Ascending aorta (tissue), 2 donors: ENCODE measurements around the gene CALML3. TPM values are rescaled to one million over a fixed set of nuclear protein-coding genes. Genes with fewer than 3 reads are reported as not detected.

ENCODE experiments used
- DNase-seq, 2 donors: peaks; one replicate each; pipeline ENCODE4 v3.0.0-alpha.2; 2019; ENCODE audit warnings: low spot score in 2 of 2
- H3K27ac ChIP-seq, 2 donors: fragments of 200-600 bp; sonication (generic); one replicate each; pipeline ENCODE4 v1.5.1; 2016 to 2017; ENCODE audit warnings: mild to moderate bottlenecking in 1 of 2
- H3K27me3 ChIP-seq: fragments of 200-600 bp; sonication (generic); one replicate; pipeline ENCODE4 v1.5.1; 2017
- H3K36me3 ChIP-seq, 2 donors: fragments of 200-600 bp; sonication (generic); one replicate each; pipeline ENCODE4 v1.5.1; 2016
- H3K4me1 ChIP-seq, 2 donors: fragments of 200-600 bp; sonication (generic); one replicate each; pipeline ENCODE4 v1.5.1; 2016 to 2017; ENCODE audit warnings: mild to moderate bottlenecking in 1 of 2
- H3K4me3 ChIP-seq, 2 donors: fragments of 200-600 bp; sonication (generic); one replicate each; pipeline ENCODE4 v1.5.1; 2016 to 2017; ENCODE audit warnings: mild to moderate bottlenecking in 1 of 2
- H3K9me3 ChIP-seq, 2 donors: fragments of 200-600 bp; sonication (generic); one replicate each; pipeline ENCODE4 v1.5.1; 2016
- CTCF ChIP-seq, 3 experiments: fragments of 200-600 bp in 2 of 3; fragments of 450-650 bp in 1 of 3; sonication (generic) in 2 of 3; IDR thresholded peaks; one replicate each; pipeline ENCODE4 v1.5.1; 2016 to 2019; ENCODE audit warnings: antibody characterized with exemption in 3 of 3, mild to moderate bottlenecking in 1 of 3, moderate library complexity in 1 of 3
- intact Hi-C: fragments of 100-400 bp; cut with DNase I; formaldehyde crosslinking; loops from one replicate; pipeline ENCODE4 v1.15.1; 2023
- total RNA-seq: library from RNA; depleted of rRNA; stranded (reverse); fragments of >200 nt; gene quantifications from one replicate; pipeline ENCODE4 v1.1.0, GENCODE V29; 2016

The CALML3 gene
- total RNA-seq, 1 donor from 2014 or later, result not detected

DNA sequence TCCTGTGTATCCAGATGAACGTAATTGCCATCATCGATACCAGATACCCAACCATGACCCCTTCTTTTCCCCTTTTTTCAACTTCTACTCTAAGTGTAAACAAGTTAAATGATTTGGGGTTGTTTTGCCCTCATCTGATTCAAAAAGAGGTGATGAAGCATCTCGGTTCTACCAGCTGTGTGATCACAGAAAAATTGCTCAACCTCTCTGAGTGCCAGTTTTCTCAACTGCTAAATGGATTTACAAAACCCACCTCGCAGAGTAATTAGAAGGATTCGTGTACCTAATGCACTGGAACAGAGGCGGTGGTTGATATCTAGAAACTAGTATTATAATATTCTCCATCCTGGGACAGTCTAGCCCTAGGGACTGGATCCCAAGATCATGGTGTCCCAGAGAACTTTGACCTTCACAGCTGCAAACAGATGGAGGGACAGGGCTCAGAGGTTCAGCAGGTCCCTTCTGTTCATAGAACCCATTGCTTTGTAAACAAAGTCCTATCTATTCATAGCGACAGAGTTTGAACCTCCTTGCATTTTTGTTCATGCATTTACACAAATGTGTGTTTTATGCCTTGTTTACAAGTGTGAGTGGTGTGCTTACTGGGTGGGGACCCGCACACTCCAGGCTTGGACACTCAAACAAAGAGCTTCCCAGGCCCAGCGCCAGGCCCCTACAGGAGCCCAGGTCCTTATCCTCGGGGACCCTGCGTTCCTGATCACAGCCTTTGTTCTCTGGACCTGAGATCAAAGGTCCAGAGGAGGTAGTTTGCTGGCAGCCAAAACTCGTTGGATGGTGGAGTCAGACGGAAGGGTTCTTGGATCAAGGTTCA, 46.4 kb downstream of the CALML3 start:
- TF ChIP-seq CTCF (IDR thresholded peaks at IDR 0.05), result no peak
- H3K9me3 ChIP-seq, result no peaks in the 10 kb centered on the region
- H3K4me1 ChIP-seq, result peaks cover 0 to 14% of the 10 kb centered on the region in 2 donors
- no peak overlapping the region for H3K4me3 ChIP-seq
- H3K27ac ChIP-seq, result no peak overlapping the region
- H3K27me3 ChIP-seq, result no peaks in the 10 kb centered on the region
- no peak for DNase-seq
- intact Hi-C loops, result no loop called here
- no peaks in the 10 kb centered on the region for H3K36me3 ChIP-seq

DNA sequence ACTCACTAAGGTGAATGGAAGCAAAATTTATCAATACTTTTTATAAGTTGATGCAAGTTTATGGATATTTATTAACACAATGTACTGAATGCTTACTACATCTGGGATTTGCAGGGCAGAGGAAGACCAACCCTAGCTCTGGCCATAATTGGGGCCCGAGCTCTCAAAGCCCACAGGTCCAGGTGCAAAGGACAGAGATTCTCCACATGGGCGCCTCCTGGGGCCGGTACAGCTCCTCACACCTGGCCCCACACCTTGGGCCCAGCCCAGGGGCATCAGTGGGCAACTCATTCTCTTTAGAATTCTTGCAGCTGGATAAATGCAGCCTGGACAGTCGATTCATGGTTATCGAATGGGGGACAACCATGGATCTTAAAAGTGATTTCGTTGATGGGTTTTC, 47.1 kb downstream of the CALML3 start:
- no peaks in the 10 kb centered on the region for H3K9me3 ChIP-seq
- no peak for TF ChIP-seq CTCF (IDR thresholded peaks at IDR 0.05)
- H3K27ac ChIP-seq, result no peak overlapping the region
- no peak overlapping the region for H3K4me3 ChIP-seq
- no peak for DNase-seq
- intact Hi-C loops, result loop anchor here (2.0 kb wide), 1 partner anchor 23 kb away; no protein-coding TSS in a partner anchor
- peaks cover 0 to 14% of the 10 kb centered on the region in 2 donors for H3K4me1 ChIP-seq
- H3K36me3 ChIP-seq, result no peaks in the 10 kb centered on the region
- no peaks in the 10 kb centered on the region for H3K27me3 ChIP-seq

DNA sequence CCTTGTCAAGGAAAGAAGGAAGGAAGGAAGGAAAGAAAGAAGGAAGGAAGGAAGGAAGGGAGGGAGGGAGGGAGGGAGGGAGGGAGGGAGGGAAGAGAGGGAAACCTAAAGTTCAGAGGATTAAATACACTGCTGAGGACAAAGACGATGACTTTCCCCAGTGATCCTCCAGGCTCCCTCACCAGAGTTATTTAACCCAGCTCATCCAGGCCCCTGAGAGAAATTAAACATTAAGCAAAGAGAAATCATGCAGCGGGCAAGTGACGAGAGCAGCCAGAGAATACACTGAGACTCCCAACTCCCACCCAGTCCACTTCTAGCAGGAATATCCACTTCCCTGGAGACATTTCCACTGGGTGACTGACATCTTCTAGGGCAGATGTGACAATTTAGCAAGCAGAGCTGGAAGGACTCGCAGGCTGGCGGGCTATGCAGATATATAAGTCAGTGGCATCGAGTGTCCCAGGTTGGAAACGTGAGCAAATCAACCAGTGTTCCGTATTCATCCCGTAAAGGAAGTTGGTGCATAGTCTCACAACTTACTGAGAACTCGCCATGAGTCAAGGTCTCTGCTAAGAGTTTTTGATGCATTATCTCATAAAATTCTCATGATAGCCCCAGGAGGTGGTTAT, 48.7 kb downstream of the CALML3 start:
- Histone ChIP-seq H3K4me3 (no peak overlapping the region), H3K27me3 (no peaks in the 10 kb centered on the region), H3K36me3 (no peaks in the 10 kb centered on the region), H3K27ac (no peak overlapping the region), H3K4me1 (peaks cover 0 to 14% of the 10 kb centered on the region in 2 donors), H3K9me3 (no peaks in the 10 kb centered on the region)
- intact Hi-C loops, result loop anchor here (2.0 kb wide), 1 partner anchor 21 kb away; no protein-coding TSS in a partner anchor
- no peak for TF ChIP-seq CTCF (IDR thresholded peaks at IDR 0.05)
- DNase-seq, result no peak

DNA sequence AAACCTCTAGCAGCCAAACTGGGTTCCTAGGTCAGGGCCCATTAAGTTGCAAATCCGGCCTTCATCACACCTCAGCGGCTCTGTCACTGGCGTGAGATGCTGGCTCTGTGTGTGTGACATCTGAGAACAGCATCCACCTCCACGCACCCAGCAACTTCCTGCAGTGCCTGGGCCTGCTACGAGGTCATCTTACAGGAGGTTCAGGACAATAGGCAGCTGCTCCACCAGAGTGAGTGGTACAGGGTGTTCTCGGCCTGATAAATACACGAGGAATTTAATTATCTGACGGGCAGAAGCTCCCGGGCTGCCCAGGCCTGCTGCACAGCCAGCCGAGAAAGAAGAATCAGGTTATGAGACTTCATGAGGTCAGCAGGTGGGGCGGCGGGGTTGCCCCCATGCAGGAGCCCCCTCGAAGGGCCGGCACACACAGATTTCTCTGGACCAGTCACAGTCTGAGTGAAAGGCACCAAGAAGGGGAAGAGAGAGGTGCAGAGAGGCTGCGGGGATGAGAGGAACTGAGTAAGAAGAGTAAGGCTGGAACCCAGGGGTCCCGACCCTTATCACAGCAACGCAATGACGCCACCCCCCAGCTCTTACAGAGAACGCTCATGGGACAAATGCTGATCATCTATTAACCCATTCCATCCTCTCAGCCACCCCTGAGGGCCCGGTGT, 49.3 kb downstream of the CALML3 start:
- TF ChIP-seq CTCF (IDR thresholded peaks at IDR 0.05), result no peak
- no peak overlapping the region for H3K4me3 ChIP-seq
- no peak for DNase-seq
- no peak overlapping the region for H3K27ac ChIP-seq
- H3K36me3 ChIP-seq, result no peaks in the 10 kb centered on the region
- H3K9me3 ChIP-seq, result no peaks in the 10 kb centered on the region
- peaks cover 0 to 14% of the 10 kb centered on the region in 2 donors for H3K4me1 ChIP-seq
- intact Hi-C loops, result loop anchor here (2.0 kb wide), 1 partner anchor 21 kb away; no protein-coding TSS in a partner anchor
- H3K27me3 ChIP-seq, result no peaks in the 10 kb centered on the region

- no peak for DNase-seq
- no peak overlapping the region for H3K27ac ChIP-seq
- H3K4me1 ChIP-seq, result peaks cover 0 to 14% of the 10 kb centered on the region in 2 donors
- H3K36me3 ChIP-seq, result no peaks in the 10 kb centered on the region
- no peaks in the 10 kb centered on the region for H3K27me3 ChIP-seq
- intact Hi-C loops, result no loop called here
- no peak for TF ChIP-seq CTCF (IDR thresholded peaks at IDR 0.05)
- no peaks in the 10 kb centered on the region for H3K9me3 ChIP-seq
- H3K4me3 ChIP-seq, result no peak overlapping the region
These were observed 49.9 kb downstream of the CALML3 start for GRCh38 chr10:5574642-5575131.
